ENCODE data around the gene WDR31. TPM values are rescaled to one million over a fixed set of nuclear protein-coding genes. Genes with fewer than 3 reads are reported as not detected.

Gene WDR31
- total RNA-seq, 1 donor from 2014 or later, result 1.6 TPM

- H3K9ac ChIP-seq (ENCODE audit: low read length), result no peak overlapping the region
- no peaks in the 10 kb centered on the region for H3K36me3 ChIP-seq (ENCODE audit: insufficient read depth, low read length)
- H3K4me3 ChIP-seq (ENCODE audit: insufficient read depth, low read depth, low read length), result no peak overlapping the region
- Mint-ChIP-seq H3K27me3 (ENCODE audit: low read depth, unreplicated experiment) (peaks cover 8% of the 10 kb centered on the region), H3K36me3 (ENCODE audit: low read depth, unreplicated experiment) (no peaks in the 10 kb centered on the region), H3K4me1 (ENCODE audit: low read depth, unreplicated experiment) (peaks cover 4% of the 10 kb centered on the region), H3K9me3 (ENCODE audit: unreplicated experiment) (no peaks in the 10 kb centered on the region), H3K27ac (ENCODE audit: unreplicated experiment) (no peak overlapping the region), H3K4me3 (ENCODE audit: unreplicated experiment) (no peak overlapping the region)
- no peak overlapping the region for H3K27ac ChIP-seq (ENCODE audit: low read depth, low read length)
- no peak for TF ChIP-seq EZH2 (IDR thresholded peaks at IDR 0.05; ENCODE audit: insufficient read depth, low read length)
- TF ChIP-seq, protein P1, sequence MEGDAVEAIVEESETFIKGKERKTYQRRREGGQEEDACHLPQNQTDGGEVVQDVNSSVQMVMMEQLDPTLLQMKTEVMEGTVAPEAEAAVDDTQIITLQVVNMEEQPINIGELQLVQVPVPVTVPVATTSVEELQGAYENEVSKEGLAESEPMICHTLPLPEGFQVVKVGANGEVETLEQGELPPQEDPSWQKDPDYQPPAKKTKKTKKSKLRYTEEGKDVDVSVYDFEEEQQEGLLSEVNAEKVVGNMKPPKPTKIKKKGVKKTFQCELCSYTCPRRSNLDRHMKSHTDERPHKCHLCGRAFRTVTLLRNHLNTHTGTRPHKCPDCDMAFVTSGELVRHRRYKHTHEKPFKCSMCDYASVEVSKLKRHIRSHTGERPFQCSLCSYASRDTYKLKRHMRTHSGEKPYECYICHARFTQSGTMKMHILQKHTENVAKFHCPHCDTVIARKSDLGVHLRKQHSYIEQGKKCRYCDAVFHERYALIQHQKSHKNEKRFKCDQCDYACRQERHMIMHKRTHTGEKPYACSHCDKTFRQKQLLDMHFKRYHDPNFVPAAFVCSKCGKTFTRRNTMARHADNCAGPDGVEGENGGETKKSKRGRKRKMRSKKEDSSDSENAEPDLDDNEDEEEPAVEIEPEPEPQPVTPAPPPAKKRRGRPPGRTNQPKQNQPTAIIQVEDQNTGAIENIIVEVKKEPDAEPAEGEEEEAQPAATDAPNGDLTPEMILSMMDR (IDR thresholded peaks at IDR 0.05; ENCODE audit: insufficient read depth, low read depth, low read length), result no peak
- no peak for FAIRE-seq
- peaks cover 4% of the 10 kb centered on the region for H3K4me1 ChIP-seq (ENCODE audit: insufficient read depth, low read length)
- no peaks in the 10 kb centered on the region for H4K20me1 ChIP-seq (ENCODE audit: insufficient read depth, low read length)
- peaks cover 8% of the 10 kb centered on the region for H3K27me3 ChIP-seq (ENCODE audit: insufficient read depth, low read length)
- no peak overlapping the region for H2AFZ ChIP-seq (ENCODE audit: low read depth, low read length)
- H3K79me2 ChIP-seq (ENCODE audit: insufficient read depth, low read length), result no peaks in the 10 kb centered on the region
- no peak for DNase-seq (ENCODE audit: low read depth)
- no peak overlapping the region for H3K4me2 ChIP-seq (ENCODE audit: low read length)
- H3K9me3 ChIP-seq (ENCODE audit: insufficient read depth, low read depth, low read length), result no peaks in the 10 kb centered on the region
Observed at GRCh38 chr9:113364951-113365350, 24.9 kb upstream of the WDR31 start.

DNA sequence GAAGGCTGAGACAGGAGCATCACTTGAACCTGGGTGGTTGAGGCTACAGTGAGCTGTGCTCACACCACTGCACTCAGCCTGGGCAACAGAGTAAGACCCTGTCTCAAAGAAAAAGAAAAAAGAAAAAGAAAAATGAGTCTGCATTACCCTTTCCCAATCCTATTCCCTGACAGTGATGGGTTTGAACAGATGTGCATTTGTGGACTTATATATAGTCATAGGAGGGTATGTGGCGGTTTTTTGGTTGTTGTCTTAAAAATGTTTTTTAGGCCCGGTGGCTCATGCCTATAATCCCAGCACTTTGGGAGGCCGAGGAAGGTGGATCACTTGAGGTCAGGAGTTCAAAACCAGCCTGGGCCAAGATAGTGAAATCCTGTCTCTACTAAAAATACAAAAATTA lies 23.3 kb upstream of the WDR31 start:
- H3K27ac ChIP-seq (ENCODE audit: low read depth, low read length), result no peak overlapping the region
- H3K9ac ChIP-seq (ENCODE audit: low read length), result no peak overlapping the region
- H3K27ac Mint-ChIP-seq (ENCODE audit: unreplicated experiment), result no peak overlapping the region
- FAIRE-seq (no peak), DNase-seq (ENCODE audit: low read depth) (no peak)
- no peaks in the 10 kb centered on the region for H4K20me1 ChIP-seq (ENCODE audit: insufficient read depth, low read length)
- H3K4me2 ChIP-seq (ENCODE audit: low read length), result no peak overlapping the region
- H3K9me3 Mint-ChIP-seq (ENCODE audit: unreplicated experiment), result no peaks in the 10 kb centered on the region
- peaks cover 16% of the 10 kb centered on the region for H3K27me3 ChIP-seq (ENCODE audit: insufficient read depth, low read length)
- H3K4me3 ChIP-seq (ENCODE audit: insufficient read depth, low read depth, low read length), result no peak overlapping the region
- no peak overlapping the region for H3K4me3 Mint-ChIP-seq (ENCODE audit: unreplicated experiment)
- no peaks in the 10 kb centered on the region for H3K79me2 ChIP-seq (ENCODE audit: insufficient read depth, low read length)
- H3K27me3 Mint-ChIP-seq (ENCODE audit: low read depth, unreplicated experiment), result peaks cover 14% of the 10 kb centered on the region
- no peak for TF ChIP-seq EZH2 (IDR thresholded peaks at IDR 0.05; ENCODE audit: insufficient read depth, low read length)
- TF ChIP-seq, protein P1 (IDR thresholded peaks at IDR 0.05; ENCODE audit: insufficient read depth, low read depth, low read length), result no peak
- peaks cover 4% of the 10 kb centered on the region for H3K4me1 ChIP-seq (ENCODE audit: insufficient read depth, low read length)
- H3K4me1 Mint-ChIP-seq (ENCODE audit: low read depth, unreplicated experiment), result peaks cover 4% of the 10 kb centered on the region
- H3K36me3 Mint-ChIP-seq (ENCODE audit: low read depth, unreplicated experiment), result no peaks in the 10 kb centered on the region
- H3K9me3 ChIP-seq (ENCODE audit: insufficient read depth, low read depth, low read length), result no peaks in the 10 kb centered on the region
- no peak overlapping the region for H2AFZ ChIP-seq (ENCODE audit: low read depth, low read length)
- H3K36me3 ChIP-seq (ENCODE audit: insufficient read depth, low read length), result no peaks in the 10 kb centered on the region

- no peaks in the 10 kb centered on the region for H3K9me3 Mint-ChIP-seq (ENCODE audit: unreplicated experiment)
Observed at GRCh38 chr9:113361304-113362018, 21.4 kb upstream of the WDR31 start.

More at GRCh38 chr9:113361304-113362018, 21.4 kb upstream of the WDR31 start:
- no peak overlapping the region for H3K27ac ChIP-seq (ENCODE audit: low read depth, low read length)
- no peaks in the 10 kb centered on the region for H3K36me3 Mint-ChIP-seq (ENCODE audit: low read depth, unreplicated experiment)
- H3K27ac Mint-ChIP-seq (ENCODE audit: unreplicated experiment), result no peak overlapping the region
- H3K27me3 ChIP-seq (ENCODE audit: insufficient read depth, low read length), result peaks cover 24% of the 10 kb centered on the region
- no peak overlapping the region for H2AFZ ChIP-seq (ENCODE audit: low read depth, low read length)
- H3K9me3 ChIP-seq (ENCODE audit: insufficient read depth, low read depth, low read length), result no peaks in the 10 kb centered on the region
- H4K20me1 ChIP-seq (ENCODE audit: insufficient read depth, low read length), result no peaks in the 10 kb centered on the region
- no peak for FAIRE-seq
- DNase-seq (ENCODE audit: low read depth), result peak; percentile 31
- peaks cover 14% of the 10 kb centered on the region for H3K27me3 Mint-ChIP-seq (ENCODE audit: low read depth, unreplicated experiment)
- H3K4me1 Mint-ChIP-seq (ENCODE audit: low read depth, unreplicated experiment), result peaks cover 4% of the 10 kb centered on the region
- no peak overlapping the region for H3K4me3 Mint-ChIP-seq (ENCODE audit: unreplicated experiment)
- no peak overlapping the region for H3K4me3 ChIP-seq (ENCODE audit: insufficient read depth, low read depth, low read length)
- no peak for TF ChIP-seq EZH2 (IDR thresholded peaks at IDR 0.05; ENCODE audit: insufficient read depth, low read length)
- TF ChIP-seq, protein P1 (IDR thresholded peaks at IDR 0.05; ENCODE audit: insufficient read depth, low read depth, low read length), result no peak
- H3K36me3 ChIP-seq (ENCODE audit: insufficient read depth, low read length), result no peaks in the 10 kb centered on the region
- no peaks in the 10 kb centered on the region for H3K79me2 ChIP-seq (ENCODE audit: insufficient read depth, low read length)
- H3K4me2 ChIP-seq (ENCODE audit: low read length), result no peak overlapping the region
- H3K9ac ChIP-seq (ENCODE audit: low read length), result no peak overlapping the region
- peaks cover 4% of the 10 kb centered on the region for H3K4me1 ChIP-seq (ENCODE audit: insufficient read depth, low read length)

Measured in astrocyte (in vitro differentiated cells and primary cell).